ENCODE results near the gene BTBD9. TPM values are rescaled to one million over a fixed set of nuclear protein-coding genes. Genes with fewer than 3 reads are reported as not detected.

BTBD9 gene
- total and polyA plus RNA-seq, 2 experiments from 2014 or later, result 13.0 to 17.0 TPM

DNA sequence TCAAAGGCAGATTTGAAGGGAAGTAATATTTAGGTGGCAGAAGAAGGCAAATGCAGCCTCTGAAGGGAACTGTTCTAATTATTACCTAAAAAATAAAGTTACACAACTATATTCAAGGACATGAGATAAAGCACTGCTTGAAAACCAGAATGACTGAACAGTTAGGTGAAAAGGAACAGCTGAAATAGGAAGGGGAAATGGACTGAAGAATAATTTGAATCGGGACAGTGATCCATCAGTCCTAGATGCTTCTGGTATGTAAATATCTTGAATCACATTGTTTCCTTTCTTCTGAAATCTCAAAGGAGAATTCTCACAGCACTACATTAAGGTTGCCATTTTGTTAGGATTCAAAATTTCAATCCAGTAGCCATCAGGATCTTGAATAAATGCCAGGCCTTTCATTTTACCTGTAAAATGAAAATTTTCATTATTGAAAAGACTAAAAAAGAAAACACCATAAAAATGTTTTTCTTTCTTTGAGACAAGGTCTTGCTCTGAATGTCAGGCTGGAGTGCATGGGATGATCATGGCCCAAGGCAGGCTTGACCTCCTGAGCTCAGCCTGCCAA, 37.3 kb upstream of the BTBD9 start:
- no peaks in the 10 kb centered on the region for H3K4me1 ChIP-seq (ENCODE audit: insufficient read depth)
- no peaks in the 10 kb centered on the region for H3K9me3 ChIP-seq (ENCODE audit: low read depth)
- no peaks in the 10 kb centered on the region for H3K9me2 ChIP-seq (replicated peaks; ENCODE audit: insufficient read depth)
- no peak overlapping the region for H2AFZ ChIP-seq
- no peak overlapping the region for H3K4me2 ChIP-seq
- H4K20me1 ChIP-seq (ENCODE audit: insufficient read depth, poor library complexity, severe bottlenecking), result no peaks in the 10 kb centered on the region
- 96% methylated on average over 1 of the region's 1 CpG for WGBS (ENCODE audit: low lambda C conversion rate, missing lambda C conversion rate)
- no peak for TF ChIP-seq EZH2phosphoT487 (IDR thresholded peaks at IDR 0.05; ENCODE audit: low read depth, severe bottlenecking, unreplicated experiment)
- TF ChIP-seq, protein P1, sequence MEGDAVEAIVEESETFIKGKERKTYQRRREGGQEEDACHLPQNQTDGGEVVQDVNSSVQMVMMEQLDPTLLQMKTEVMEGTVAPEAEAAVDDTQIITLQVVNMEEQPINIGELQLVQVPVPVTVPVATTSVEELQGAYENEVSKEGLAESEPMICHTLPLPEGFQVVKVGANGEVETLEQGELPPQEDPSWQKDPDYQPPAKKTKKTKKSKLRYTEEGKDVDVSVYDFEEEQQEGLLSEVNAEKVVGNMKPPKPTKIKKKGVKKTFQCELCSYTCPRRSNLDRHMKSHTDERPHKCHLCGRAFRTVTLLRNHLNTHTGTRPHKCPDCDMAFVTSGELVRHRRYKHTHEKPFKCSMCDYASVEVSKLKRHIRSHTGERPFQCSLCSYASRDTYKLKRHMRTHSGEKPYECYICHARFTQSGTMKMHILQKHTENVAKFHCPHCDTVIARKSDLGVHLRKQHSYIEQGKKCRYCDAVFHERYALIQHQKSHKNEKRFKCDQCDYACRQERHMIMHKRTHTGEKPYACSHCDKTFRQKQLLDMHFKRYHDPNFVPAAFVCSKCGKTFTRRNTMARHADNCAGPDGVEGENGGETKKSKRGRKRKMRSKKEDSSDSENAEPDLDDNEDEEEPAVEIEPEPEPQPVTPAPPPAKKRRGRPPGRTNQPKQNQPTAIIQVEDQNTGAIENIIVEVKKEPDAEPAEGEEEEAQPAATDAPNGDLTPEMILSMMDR (IDR thresholded peaks at IDR 0.05; ENCODE audit: poor library complexity), result no peak
- no peak for TF ChIP-seq EZH2 (IDR thresholded peaks at IDR 0.05; ENCODE audit: borderline replicate concordance)
- H3K27ac ChIP-seq, result no peak overlapping the region
- peaks cover 6% of the 10 kb centered on the region for H3K36me3 ChIP-seq (replicated peaks; ENCODE audit: insufficient read depth, low read depth)
- DNase-seq (ENCODE audit: low spot score), result no peak
- H3K79me2 ChIP-seq, result no peaks in the 10 kb centered on the region
- no peak overlapping the region for H3K4me3 ChIP-seq
- H3K27me3 ChIP-seq, result no peaks in the 10 kb centered on the region

DNA sequence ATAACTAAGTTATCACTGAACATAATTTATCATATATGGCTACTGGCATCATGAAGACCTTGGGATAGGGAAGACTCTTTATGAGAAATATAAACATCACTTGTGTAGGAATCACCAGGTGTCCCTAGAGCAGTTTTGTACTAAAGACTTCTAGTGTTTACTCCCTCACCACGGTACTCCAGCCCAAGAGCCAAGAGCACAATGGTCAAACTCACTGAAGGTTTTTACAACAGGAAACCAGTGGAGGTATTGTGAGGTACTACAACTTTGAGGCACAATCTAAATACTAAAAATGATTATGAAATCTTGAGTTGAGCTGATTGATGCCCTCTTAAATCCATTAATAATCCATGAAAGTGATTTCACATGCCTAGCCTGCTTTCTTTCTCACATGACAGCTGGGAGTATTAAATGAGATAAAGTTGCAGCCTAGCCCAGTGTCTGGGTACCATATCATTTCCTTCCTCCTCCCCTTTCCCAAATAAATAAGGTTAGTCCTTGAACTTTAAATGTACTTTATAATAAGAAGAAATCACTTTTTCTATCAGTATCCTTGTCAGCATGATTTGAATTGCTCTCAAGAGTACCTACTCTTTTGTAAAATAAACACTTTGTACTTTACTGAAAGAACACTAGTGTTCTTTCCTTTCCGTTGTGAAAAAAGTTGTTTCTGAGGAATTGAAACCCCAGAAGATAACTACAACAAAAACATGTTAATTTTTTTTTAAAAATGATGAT, 36.7 kb upstream of the BTBD9 start:
- no peaks in the 10 kb centered on the region for H3K4me1 ChIP-seq (ENCODE audit: insufficient read depth)
- no peaks in the 10 kb centered on the region for H3K79me2 ChIP-seq
- 89% methylated on average over 2 of the region's 2 CpGs for WGBS (ENCODE audit: low lambda C conversion rate, missing lambda C conversion rate)
- H2AFZ ChIP-seq, result no peak overlapping the region
- H3K9me3 ChIP-seq (ENCODE audit: low read depth), result no peaks in the 10 kb centered on the region
- H3K4me2 ChIP-seq, result no peak overlapping the region
- H4K20me1 ChIP-seq (ENCODE audit: insufficient read depth, poor library complexity, severe bottlenecking), result no peaks in the 10 kb centered on the region
- TF ChIP-seq EZH2 (IDR thresholded peaks at IDR 0.05; ENCODE audit: borderline replicate concordance), result no peak
- TF ChIP-seq, protein P1 (IDR thresholded peaks at IDR 0.05; ENCODE audit: poor library complexity), result no peak
- TF ChIP-seq EZH2phosphoT487 (IDR thresholded peaks at IDR 0.05; ENCODE audit: low read depth, severe bottlenecking, unreplicated experiment), result no peak
- H3K27me3 ChIP-seq, result no peaks in the 10 kb centered on the region
- DNase-seq (ENCODE audit: low spot score), result no peak
- no peak overlapping the region for H3K4me3 ChIP-seq
- H3K36me3 ChIP-seq (replicated peaks; ENCODE audit: insufficient read depth, low read depth), result peaks cover 6% of the 10 kb centered on the region
- no peak overlapping the region for H3K27ac ChIP-seq
- no peaks in the 10 kb centered on the region for H3K9me2 ChIP-seq (replicated peaks; ENCODE audit: insufficient read depth)

DNA sequence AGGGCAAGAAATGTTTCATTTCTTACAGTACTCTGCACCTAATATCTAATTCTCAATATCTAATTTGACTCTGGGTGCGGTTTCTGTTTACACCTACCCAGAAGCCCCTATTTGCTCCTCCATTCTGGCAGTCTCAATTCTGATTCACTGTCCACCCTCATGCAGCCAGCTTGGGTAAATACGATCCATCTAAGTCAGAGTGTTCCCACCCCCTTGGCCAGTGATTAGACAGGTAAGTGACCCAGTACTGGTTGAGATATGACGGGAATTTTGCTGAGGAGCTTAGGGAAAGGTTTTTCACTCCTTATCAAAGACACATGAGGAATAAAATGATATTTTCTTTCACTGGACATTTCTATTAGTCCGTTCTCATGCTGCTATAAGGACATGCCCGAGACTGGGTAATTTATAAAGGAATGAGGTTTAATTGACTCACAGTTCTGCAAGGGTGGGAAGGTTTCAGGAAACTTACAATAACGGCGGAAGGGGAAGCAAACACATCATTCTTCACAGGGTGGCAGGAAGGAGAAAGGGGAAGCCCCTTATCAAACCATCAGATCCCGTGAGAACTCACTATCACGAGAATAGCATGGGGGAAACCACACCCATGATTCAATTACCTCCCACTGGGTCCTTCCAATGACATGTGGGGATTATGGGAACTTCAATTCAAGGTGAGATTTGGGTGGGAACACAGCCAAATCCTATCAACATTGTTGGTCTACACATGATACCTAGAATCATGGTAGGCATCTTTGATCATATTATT, 33.9 kb upstream of the BTBD9 start:
- 66% methylated on average over 9 of the region's 9 CpGs for WGBS (ENCODE audit: low lambda C conversion rate, missing lambda C conversion rate)
- H3K4me3 ChIP-seq, result no peak overlapping the region
- H3K4me2 ChIP-seq, result no peak overlapping the region
- no peaks in the 10 kb centered on the region for H3K27me3 ChIP-seq
- no peaks in the 10 kb centered on the region for H3K9me3 ChIP-seq (ENCODE audit: low read depth)
- no peaks in the 10 kb centered on the region for H4K20me1 ChIP-seq (ENCODE audit: insufficient read depth, poor library complexity, severe bottlenecking)
- no peaks in the 10 kb centered on the region for H3K4me1 ChIP-seq (ENCODE audit: insufficient read depth)
- TF ChIP-seq, protein P1 (IDR thresholded peaks at IDR 0.05; ENCODE audit: poor library complexity), result no peak
- no peak for TF ChIP-seq EZH2phosphoT487 (IDR thresholded peaks at IDR 0.05; ENCODE audit: low read depth, severe bottlenecking, unreplicated experiment)
- DNase-seq (ENCODE audit: low spot score), result no peak
- H2AFZ ChIP-seq, result no peak overlapping the region
- H3K36me3 ChIP-seq (replicated peaks; ENCODE audit: insufficient read depth, low read depth), result peaks cover 6% of the 10 kb centered on the region
- no peaks in the 10 kb centered on the region for H3K9me2 ChIP-seq (replicated peaks; ENCODE audit: insufficient read depth)
- H3K27ac ChIP-seq, result no peak overlapping the region
- no peaks in the 10 kb centered on the region for H3K79me2 ChIP-seq

Data from hepatocyte (in vitro differentiated cells).